ENCODE data around the gene ST8SIA4. TPM values are rescaled to one million over a fixed set of nuclear protein-coding genes. Genes with fewer than 3 reads are reported as not detected.

ST8SIA4 gene
- total and polyA plus RNA-seq, 10 of the 15 experiments (the other 5 are each of a cell fraction or from before 2014, with no cell fraction given): 4.4 to 30.9 (median 19.5) TPM

GRCh38 chr5:100791391-100791790 lies 111.7 kb downstream of the ST8SIA4 start:
- WGBS (ENCODE audit: insufficient coverage, insufficient replicate concordance, low lambda C conversion rate, missing lambda C conversion rate): 100% methylated on average over 2 of the region's 2 CpGs
- no peaks in the 10 kb centered on the region for H3K36me3 ChIP-seq (ENCODE audit: control insufficient read depth in 2 of 2, insufficient read depth in 2 of 2, low read length in 1 of 2)
- intact Hi-C loops (cut with micrococcal nuclease; ENCODE audit: unreplicated experiment): no loop called here
- no peaks in the 10 kb centered on the region for H3K79me2 ChIP-seq (ENCODE audit: control insufficient read depth, insufficient read depth, low read length)
- BruUV-seq (replicated peaks): no TSS peak
- no peak overlapping the region for H3K27ac ChIP-seq (ENCODE audit: control insufficient read depth, insufficient read depth)
- no peak overlapping the region for H3K4me3 ChIP-seq
- no peak for DNase-seq (ENCODE audit: low read depth, low spot score)
- ChIA-PET RAD21 (ENCODE audit: unreplicated experiment) (interaction anchor here (0.7 to 4.1 kb wide), 4 partner anchors 12 to 66 kb away, joined by 3 to 44 read pairs (median 4); no protein-coding TSS in a partner anchor), POLR2A (interaction anchor here (0.7 to 1.8 kb wide), 4 partner anchors 8 to 37 kb away, joined by 3 to 4 read pairs (median 4); no protein-coding TSS in a partner anchor), SMC1A (ENCODE audit: uncharacterized antibody, unreplicated experiment) (interaction anchor here (1.1 to 5.9 kb wide), 13 partner anchors 8 to 81 kb away, joined by 3 to 81 read pairs (median 9); no protein-coding TSS in a partner anchor), CTCF (interaction anchor here (1.2 to 4.5 kb wide), 5 partner anchors 12 to 35 kb away, joined by 3 to 32 read pairs (median 9); no protein-coding TSS in a partner anchor)
- H2AFZ ChIP-seq (ENCODE audit: control insufficient read depth, low read depth, low read length): no peak overlapping the region
- ATAC-seq: no peak
- in situ Hi-C loops (cut with MboI): no loop called here
- no peaks in the 10 kb centered on the region for H3K27me3 ChIP-seq (replicated peaks in 1 of 2; ENCODE audit: control insufficient read depth in 2 of 2, insufficient read depth in 2 of 2, low read length in 1 of 2)
- no peak overlapping the region for H3K9ac ChIP-seq (ENCODE audit: control insufficient read depth, insufficient read depth, low read length)
- H4K20me1 ChIP-seq (ENCODE audit: control insufficient read depth, insufficient read depth): no peaks in the 10 kb centered on the region
- H3K9me3 ChIP-seq (replicated peaks; ENCODE audit: control insufficient read depth, insufficient read depth, low read length): peaks cover 20% of the 10 kb centered on the region; the same call in 2 of the 3 replicates
- H3K4me1 ChIP-seq (ENCODE audit: control insufficient read depth, insufficient read depth, low read length): peaks cover 12% of the 10 kb centered on the region
- TF ChIP-seq EED (IDR thresholded peaks at IDR 0.05; ENCODE audit: low read depth): no peak
- TF ChIP-seq PML (IDR thresholded peaks at IDR 0.05; ENCODE audit: low read length): no peak
- no peak for TF ChIP-seq SMC3 (IDR thresholded peaks at IDR 0.05; ENCODE audit: borderline replicate concordance, low read length)
- TF ChIP-seq BCLAF1 (IDR thresholded peaks at IDR 0.05): no peak
- no peak for TF ChIP-seq ELK1 (IDR thresholded peaks at IDR 0.05; ENCODE audit: low read depth, low read length)
- no peak for TF ChIP-seq HDGF (IDR thresholded peaks at IDR 0.05)
- no peak overlapping the region for H3K4me2 ChIP-seq (ENCODE audit: control insufficient read depth, insufficient read depth)
- no peak for FAIRE-seq

Data from GM12878 (cell line).